B cell (primary cell): ENCODE measurements around the gene KCNA1.

ENCODE experiments used
- CTCF ChIP-seq: fragments of 200-600 bp; IDR thresholded peaks from one replicate; pipeline ENCODE4 v1.8.0; 2022; ENCODE audit warnings: antibody characterized with exemption, mild to moderate bottlenecking
- EZH2 ChIP-seq: IDR thresholded peaks from 2 replicates; pipeline ENCODE4 v1.6.1; 2012; ENCODE audit warnings: borderline replicate concordance, low read depth, mild to moderate bottlenecking, moderate library complexity, low read length; ENCODE audit not compliant: insufficient read depth, poor library complexity, severe bottlenecking

GRCh38 chr12:4943067-4943937 lies 33.6 kb downstream of the KCNA1 start:
- no peak for TF ChIP-seq CTCF
- no peak for TF ChIP-seq EZH2
